Loucy (cell line): Measurements from ENCODE around the gene CTIF.
"Not testable (repeated sequence)": the region's sequence is repeated elsewhere in the genome, so short reads cannot be mapped to it uniquely, and the experiment has no call there.

ENCODE experiments used
- H2AFZ ChIP-seq: fragments of 200-600 bp; sonication (generic); 2 replicates; pipeline ENCODE4 v1.6.0; 2016; ENCODE audit warnings: antibody characterized with exemption, mild to moderate bottlenecking, low read length, moderate library complexity
- H3F3A ChIP-seq: fragments of 200-600 bp; 2 replicates; pipeline ENCODE4 v1.6.0; 2016; ENCODE audit warnings: antibody characterized with exemption, low read depth, mild to moderate bottlenecking
- H3K27me3 ChIP-seq: fragments of 200-600 bp; sonication (generic); 2 replicates; pipeline ENCODE4 v1.6.1; 2014; ENCODE audit warnings: low read length, mild to moderate bottlenecking; ENCODE audit not compliant: insufficient read depth, poor library complexity, severe bottlenecking
- H3K36me3 ChIP-seq: fragments of 200-600 bp; sonication (generic); 2 replicates; pipeline ENCODE4 v1.6.1; 2016; ENCODE audit warnings: low read length; ENCODE audit not compliant: insufficient read depth
- H3K4me1 ChIP-seq: fragments of 200-600 bp; sonication (generic); 2 replicates; pipeline ENCODE4 v1.5.1; 2014; ENCODE audit warnings: low read length, mild to moderate bottlenecking; ENCODE audit not compliant: insufficient read depth, poor library complexity, severe bottlenecking
- H3K4me2 ChIP-seq: fragments of 200-600 bp; sonication (generic); 2 replicates; pipeline ENCODE4 v1.6.0; 2014; ENCODE audit warnings: antibody characterized with exemption, low read length, low read depth, mild to moderate bottlenecking; ENCODE audit not compliant: poor library complexity, severe bottlenecking
- H3K4me3 ChIP-seq: fragments of 200-600 bp; sonication (generic); 2 replicates; pipeline ENCODE4 v1.5.1; 2014; ENCODE audit warnings: low read length, mild to moderate bottlenecking, mixed read lengths; ENCODE audit not compliant: poor library complexity, severe bottlenecking
- H3K79me2 ChIP-seq: fragments of 200-600 bp; sonication (generic); 2 replicates; pipeline ENCODE4 v1.6.1; 2014; ENCODE audit warnings: low read length; ENCODE audit not compliant: insufficient read depth
- H3K9ac ChIP-seq: fragments of 200-600 bp; sonication (generic); 2 replicates; pipeline ENCODE4 v1.6.0; 2014; ENCODE audit warnings: mild to moderate bottlenecking, low read depth, low read length, moderate library complexity; ENCODE audit not compliant: poor library complexity, severe bottlenecking
- H3K9me2 ChIP-seq: fragments of 200-600 bp; sonication (generic); replicated peaks from 2 replicates; pipeline ENCODE4 v1.6.1; 2016; ENCODE audit warnings: low read depth, low read length, mixed read lengths
- H3K9me3 ChIP-seq: fragments of 200-600 bp; sonication (generic); 2 replicates; pipeline ENCODE4 v1.6.1; 2014; ENCODE audit warnings: mild to moderate bottlenecking, antibody characterized with exemption, low read length, low read depth; ENCODE audit not compliant: insufficient read depth
- H4K20me1 ChIP-seq: fragments of 200-600 bp; sonication (generic); 2 replicates; pipeline ENCODE4 v1.6.0; 2014; ENCODE audit warnings: antibody characterized with exemption, low read length, mild to moderate bottlenecking; ENCODE audit not compliant: insufficient read depth, poor library complexity, severe bottlenecking
- EZH2phosphoT487 ChIP-seq: fragments of 200-600 bp; IDR thresholded peaks from 2 replicates; pipeline ENCODE4 v1.6.1; 2018; ENCODE audit warnings: antibody characterized with exemption, mild to moderate bottlenecking, moderate library complexity, borderline replicate concordance
- TF ChIP-seq, protein P1 (sequence below): fragments of 200-600 bp; sonication (generic); conservative IDR thresholded peaks from 2 replicates; pipeline ENCODE4 v1.5.1; 2014; ENCODE audit warnings: mild to moderate bottlenecking, antibody characterized with exemption, low read length

Gene CTIF

DNA sequence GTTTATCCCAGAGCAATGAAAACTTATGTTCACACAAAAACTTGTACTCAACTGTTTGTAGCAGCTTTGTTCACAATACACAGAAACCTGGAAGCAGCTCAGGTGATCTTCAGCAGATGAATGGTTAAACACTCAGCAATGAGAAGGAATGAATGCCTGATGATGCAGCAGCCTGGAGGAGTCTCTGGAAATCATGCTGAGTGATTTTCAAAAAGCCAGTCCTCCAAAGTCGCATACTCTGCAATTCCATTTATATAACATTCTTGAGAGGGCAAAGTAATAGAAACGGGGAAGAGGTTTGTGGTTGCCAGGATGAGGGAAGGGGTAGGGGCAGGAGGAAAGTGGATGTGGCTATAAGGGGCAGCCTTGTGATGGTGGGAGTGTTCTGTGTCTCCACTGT, 108.1 kb downstream of the CTIF start:
- Histone ChIP-seq H3K4me3 (no peak overlapping the region), H3K9me3 (no peaks in the 10 kb centered on the region), H4K20me1 (no peaks in the 10 kb centered on the region), H3K9ac (no peak overlapping the region), H3K4me2 (no peak overlapping the region), H3K79me2 (no peaks in the 10 kb centered on the region), H3F3A (no peaks in the 10 kb centered on the region), H3K36me3 (no peaks in the 10 kb centered on the region), H3K4me1 (no peaks in the 10 kb centered on the region), H3K27me3 (no peaks in the 10 kb centered on the region), H3K9me2 (no peaks in the 10 kb centered on the region), H2AFZ (no peak overlapping the region)
- no peak for TF ChIP-seq EZH2phosphoT487
- TF ChIP-seq, protein P1, sequence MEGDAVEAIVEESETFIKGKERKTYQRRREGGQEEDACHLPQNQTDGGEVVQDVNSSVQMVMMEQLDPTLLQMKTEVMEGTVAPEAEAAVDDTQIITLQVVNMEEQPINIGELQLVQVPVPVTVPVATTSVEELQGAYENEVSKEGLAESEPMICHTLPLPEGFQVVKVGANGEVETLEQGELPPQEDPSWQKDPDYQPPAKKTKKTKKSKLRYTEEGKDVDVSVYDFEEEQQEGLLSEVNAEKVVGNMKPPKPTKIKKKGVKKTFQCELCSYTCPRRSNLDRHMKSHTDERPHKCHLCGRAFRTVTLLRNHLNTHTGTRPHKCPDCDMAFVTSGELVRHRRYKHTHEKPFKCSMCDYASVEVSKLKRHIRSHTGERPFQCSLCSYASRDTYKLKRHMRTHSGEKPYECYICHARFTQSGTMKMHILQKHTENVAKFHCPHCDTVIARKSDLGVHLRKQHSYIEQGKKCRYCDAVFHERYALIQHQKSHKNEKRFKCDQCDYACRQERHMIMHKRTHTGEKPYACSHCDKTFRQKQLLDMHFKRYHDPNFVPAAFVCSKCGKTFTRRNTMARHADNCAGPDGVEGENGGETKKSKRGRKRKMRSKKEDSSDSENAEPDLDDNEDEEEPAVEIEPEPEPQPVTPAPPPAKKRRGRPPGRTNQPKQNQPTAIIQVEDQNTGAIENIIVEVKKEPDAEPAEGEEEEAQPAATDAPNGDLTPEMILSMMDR: no peak

- no peaks in the 10 kb centered on the region for H3K36me3 ChIP-seq
- H3F3A ChIP-seq: no peaks in the 10 kb centered on the region
- H3K9me3 ChIP-seq: no peaks in the 10 kb centered on the region
- no peak overlapping the region for H3K4me3 ChIP-seq
- no peak overlapping the region for H3K4me2 ChIP-seq
- no peaks in the 10 kb centered on the region for H3K27me3 ChIP-seq
- H3K4me1 ChIP-seq: no peaks in the 10 kb centered on the region
- no peaks in the 10 kb centered on the region for H4K20me1 ChIP-seq
- TF ChIP-seq EZH2phosphoT487: no peak
- TF ChIP-seq, protein P1: no peak; the same call in 1 of the 2 replicates
- no peak overlapping the region for H2AFZ ChIP-seq
- H3K9ac ChIP-seq: no peak overlapping the region
- H3K79me2 ChIP-seq: no peaks in the 10 kb centered on the region
- no peaks in the 10 kb centered on the region for H3K9me2 ChIP-seq
Measured at GRCh38 chr18:48649231-48649630, 110.4 kb downstream of the CTIF start.

- H3K79me2 ChIP-seq, H3K4me2 ChIP-seq, H3K4me1 ChIP-seq, H3K9me2 ChIP-seq, H3K27me3 ChIP-seq, H3K9ac ChIP-seq, H3F3A ChIP-seq, H3K4me3 ChIP-seq, H2AFZ ChIP-seq, H3K36me3 ChIP-seq, H4K20me1 ChIP-seq, H3K9me3 ChIP-seq: not testable (repeated sequence)
Measured at GRCh38 chr18:48654591-48654990, 115.8 kb downstream of the CTIF start.

- Histone ChIP-seq H3K36me3 (no peaks in the 10 kb centered on the region), H3K4me2 (no peak overlapping the region), H3K27me3 (no peaks in the 10 kb centered on the region), H2AFZ (no peak overlapping the region), H3K9me2 (no peaks in the 10 kb centered on the region), H4K20me1 (no peaks in the 10 kb centered on the region), H3K4me3 (no peak overlapping the region), H3K4me1 (peaks cover 4% of the 10 kb centered on the region), H3K9me3 (no peaks in the 10 kb centered on the region), H3F3A (no peaks in the 10 kb centered on the region), H3K9ac (no peak overlapping the region), H3K79me2 (no peaks in the 10 kb centered on the region)
- TF ChIP-seq EZH2phosphoT487: no peak
- TF ChIP-seq, protein P1: no peak
Measured at GRCh38 chr18:48655508-48655907, 116.7 kb downstream of the CTIF start.
